NCI-H2081 treated with DMSO at 0.1 percent for 48 hours (cell line): Measurements from ENCODE around the gene FRG1.
"Not testable (repeated sequence)": the region's sequence is repeated elsewhere in the genome, so short reads cannot be mapped to it uniquely, and the experiment has no call there.

Experiments
- DNase-seq: peaks from one replicate; lab custom pipeline; 2025; lab: John Stamatoyannopoulos, UW

The FRG1 gene

GRCh38 chr4:189940178-189941004, at the start of gene FRG1:
TSS of gene FRG1 (plus strand) at chr4:189940872. CDS start at chr4:189941010, 138 bp downstream.
- no peak for DNase-seq

DNA sequence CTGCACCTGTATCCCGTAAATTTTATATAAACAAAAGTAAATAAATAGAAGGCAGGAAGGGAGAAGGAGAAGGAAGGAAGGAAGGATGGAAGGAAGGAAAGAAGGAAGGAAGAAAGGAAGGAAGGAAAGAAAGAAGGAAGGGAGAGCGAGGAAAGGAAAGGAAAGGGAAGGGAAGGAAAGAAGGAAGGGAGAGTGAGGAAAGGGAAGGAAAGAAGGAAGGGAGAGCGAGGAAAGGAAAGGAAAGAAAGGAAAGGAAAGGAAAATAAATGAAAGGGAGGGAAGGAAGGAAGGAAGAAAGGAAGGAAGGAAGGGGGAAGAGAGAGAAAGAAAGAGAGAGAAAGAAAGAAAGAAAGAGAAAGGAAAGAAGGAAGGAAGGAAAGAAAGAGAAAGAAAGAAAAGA, 43.0 kb upstream of the FRG1 start:
- no peak for DNase-seq

DNA sequence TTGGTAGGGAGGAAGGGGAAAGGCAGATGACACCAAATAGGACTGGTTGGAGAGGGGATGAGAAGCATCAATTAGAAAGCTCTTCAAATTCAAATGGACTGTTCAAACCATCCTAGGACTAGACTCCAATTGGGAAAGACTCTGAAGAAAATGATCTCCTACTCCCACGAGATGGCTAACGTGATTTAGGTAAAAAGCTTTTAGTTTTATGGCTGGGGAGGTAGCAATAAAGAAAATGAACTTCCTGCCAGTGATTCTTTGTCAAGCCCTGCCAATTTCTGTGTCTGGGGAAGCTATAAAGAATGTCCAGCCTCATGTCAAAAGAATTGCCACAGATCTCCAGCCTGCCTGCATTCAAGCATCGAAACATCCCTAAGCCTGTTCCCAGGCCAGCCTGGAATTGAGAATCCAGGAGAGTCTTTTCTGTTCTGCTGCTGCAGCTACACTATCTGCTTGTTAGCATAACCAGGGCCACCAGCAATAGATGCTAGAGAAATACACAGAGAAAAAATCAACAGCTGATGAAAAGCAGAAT, 41.1 kb upstream of the FRG1 start:
- DNase-seq = not testable (repeated sequence)

DNA sequence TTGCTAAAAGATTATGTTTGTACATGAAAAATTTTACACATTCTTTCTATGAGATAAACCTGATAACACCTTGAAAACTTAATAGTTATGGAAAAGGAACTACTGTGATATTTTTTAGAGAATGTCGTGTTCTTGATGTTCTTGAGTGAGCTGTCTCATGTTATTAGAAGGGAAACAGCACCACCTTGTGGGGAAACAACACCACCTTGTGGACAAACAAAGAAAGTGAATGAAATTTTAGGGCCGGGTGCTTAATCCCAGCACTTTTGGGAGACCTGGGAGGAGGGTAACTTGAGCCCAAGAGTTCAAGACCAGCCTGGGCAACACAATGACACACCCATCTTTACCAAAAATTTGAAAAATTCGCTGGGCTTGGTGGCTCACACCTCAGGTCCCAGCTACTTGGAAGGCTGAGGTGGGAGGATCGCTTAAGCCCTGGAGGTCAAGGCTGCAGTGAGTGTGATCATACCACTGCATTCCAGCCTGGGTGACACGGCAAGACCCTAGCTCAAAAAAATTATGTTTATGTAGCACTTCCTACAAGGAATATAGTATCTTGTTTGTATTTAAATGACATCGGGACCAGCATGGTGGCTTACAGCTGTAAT, 36.1 kb upstream of the FRG1 start:
- DNase-seq = not testable (repeated sequence)

DNA sequence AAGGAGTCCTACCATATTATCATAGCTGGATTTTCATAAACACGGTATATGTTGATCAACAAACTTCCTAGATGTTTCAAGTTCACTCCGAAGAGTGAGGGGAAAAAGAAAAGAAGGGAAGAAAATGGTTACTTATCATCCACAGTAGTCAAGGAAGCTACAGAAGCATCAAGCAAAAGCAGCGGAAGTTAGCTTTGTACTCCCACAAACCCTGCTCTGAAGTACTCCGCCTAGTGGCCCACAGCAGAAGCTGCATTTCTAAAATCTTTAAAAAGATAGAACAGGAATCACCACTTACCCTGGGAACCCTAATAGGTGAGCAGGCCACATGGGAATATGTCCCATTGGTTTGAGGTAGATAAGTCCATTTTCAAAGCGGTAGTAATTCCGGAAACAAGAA, 28.5 kb upstream of the FRG1 start:
- DNase-seq = no peak

- no peak for DNase-seq
These were observed 23.3 kb upstream of the FRG1 start for GRCh38 chr4:189917161-189917891.

DNA sequence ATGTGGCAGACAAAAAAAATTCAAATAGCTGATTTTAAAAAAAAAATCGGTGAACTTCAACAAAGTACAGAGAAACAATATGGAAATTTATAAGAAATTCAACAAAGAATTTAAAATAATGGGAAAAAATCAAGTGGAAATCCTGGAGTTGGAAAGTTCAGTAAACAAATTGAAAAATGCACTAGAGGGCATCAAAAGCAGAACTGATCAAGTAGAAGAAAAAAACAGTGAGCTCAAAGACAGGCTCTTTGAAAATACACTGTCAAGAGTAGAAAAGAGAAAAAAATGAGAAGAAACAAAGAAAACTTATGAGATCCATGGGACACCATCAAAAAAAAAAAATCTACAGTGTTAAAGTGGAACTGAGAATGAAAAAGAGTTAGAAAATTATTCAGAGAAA, 19.6 kb upstream of the FRG1 start:
- no peak for DNase-seq

DNA sequence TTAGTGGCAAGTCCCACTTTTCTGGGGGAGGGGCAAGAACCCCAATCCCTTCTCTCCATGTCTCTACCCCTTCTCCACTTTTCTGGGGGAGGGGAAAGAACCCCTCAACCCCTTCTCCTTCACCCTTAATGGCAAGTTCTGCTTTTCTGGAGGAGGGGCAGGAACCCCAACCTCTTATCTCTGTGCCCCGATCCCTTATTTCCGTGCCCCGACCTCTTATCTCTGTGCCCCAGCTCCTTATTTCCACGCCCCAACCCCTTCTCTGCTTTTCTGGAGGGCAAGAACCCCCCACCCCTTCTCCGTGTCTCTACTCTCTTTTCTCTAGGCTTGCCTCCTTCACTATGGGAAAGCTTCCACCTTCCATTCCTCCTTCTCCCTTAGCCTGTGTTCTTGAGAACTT, 13.9 kb upstream of the FRG1 start:
- DNase-seq = not testable (repeated sequence)

DNA sequence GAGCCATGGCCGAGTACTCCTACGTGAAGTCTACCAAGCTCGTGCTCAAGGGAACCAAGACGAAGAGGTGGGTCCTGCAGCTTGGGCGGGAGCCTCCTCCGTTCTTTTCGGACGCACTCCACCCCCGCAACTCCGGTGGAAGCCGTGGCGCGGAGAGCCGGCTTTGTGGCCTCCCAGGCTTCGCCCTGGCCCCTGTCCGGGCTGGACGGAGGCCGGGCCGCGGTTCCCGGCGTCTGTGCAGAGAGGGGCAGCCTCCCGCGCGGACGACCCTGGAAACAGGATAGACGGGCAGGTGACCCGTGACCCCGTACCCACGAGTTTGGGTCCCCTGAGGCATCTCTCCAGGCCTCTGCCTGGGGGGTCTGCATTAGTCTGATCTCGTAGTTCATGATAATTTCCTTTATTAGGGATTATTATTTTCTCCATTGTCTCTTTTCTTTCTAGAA, 356 bp downstream of the FRG1 start:
- no peak for DNase-seq

- not testable (repeated sequence) for DNase-seq
These were observed 1.7 kb downstream of the FRG1 start for GRCh38 chr4:189942412-189942811.

- not testable (repeated sequence) for DNase-seq
These were observed 3.4 kb downstream of the FRG1 start for GRCh38 chr4:189944077-189944476.

DNA sequence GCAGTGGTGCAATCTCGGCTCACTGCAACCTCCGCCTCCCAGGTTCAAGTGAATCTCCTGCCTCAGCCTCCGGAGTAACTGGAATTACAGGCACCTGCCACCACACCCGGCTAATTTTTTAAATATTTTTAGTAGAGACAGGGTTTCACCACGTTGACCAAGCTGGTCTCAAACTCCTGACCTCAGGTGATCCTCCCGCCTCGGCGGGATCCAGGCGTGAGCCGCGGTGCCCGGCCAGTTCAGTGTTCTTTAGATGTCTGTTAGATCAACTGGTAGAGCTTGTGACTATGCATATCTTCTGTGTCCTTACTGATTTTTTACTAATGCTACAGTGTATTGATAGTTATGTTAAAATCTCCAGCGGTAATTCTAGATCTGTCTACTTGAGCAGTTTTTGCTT, 6.2 kb downstream of the FRG1 start:
- not testable (repeated sequence) for DNase-seq

DNA sequence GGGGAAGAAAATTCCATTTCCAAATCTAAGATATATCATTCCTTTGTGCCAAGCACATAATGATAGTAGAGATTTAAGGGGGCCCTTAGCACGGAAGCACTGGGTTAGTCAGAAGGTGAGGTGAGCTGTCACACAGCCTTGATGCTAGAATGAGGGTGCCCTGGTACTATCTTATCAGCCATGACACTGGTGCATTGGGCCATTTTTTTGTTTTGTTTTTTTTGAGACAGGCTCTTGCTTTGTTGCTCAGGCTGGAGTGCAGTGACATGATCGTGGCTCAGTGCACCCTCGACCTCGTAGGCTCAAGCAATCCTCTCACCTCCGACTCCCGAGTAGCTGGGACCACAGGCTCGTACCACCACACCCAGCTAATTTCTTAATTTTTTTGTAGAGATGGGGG, 7.8 kb downstream of the FRG1 start:
- DNase-seq = not testable (repeated sequence)

DNA sequence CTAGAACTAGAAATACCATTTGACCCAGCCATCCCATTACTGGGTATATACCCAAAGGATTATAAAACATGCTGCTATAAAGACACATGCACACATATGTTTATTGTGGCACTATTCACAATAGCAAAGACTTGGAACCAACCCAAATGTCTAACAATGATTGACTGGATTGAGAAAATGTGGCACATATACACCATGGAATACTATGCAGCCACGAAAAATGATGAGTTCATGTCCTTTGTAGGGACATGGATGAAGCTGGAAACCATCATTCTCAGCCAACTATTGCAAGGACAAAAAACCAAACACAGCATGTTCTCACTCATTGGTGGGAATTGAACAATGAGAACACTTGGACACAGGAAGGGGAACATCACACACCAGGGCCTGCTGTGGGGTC, 28.6 kb downstream of the FRG1 start:
- DNase-seq = not testable (repeated sequence)

DNA sequence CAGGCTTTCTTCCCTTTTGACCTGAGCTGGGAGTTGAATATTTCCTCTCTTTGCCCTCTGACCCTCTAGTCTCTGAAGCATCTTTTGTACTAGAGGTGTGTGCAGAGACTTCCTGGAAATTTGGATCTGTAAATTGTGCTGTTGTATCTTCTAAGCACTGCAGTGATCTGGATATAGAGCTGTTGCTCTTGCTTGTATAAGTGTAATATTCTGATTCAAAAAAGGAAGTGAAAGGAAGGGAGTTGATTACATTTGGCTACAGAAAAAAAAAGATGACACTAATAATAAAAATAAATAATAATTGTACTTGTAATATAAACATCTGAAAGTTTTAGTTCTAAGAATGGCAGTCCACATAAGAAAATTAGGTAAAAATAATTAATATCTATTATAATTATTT, 33.0 kb downstream of the FRG1 start:
- no peak for DNase-seq

DNA sequence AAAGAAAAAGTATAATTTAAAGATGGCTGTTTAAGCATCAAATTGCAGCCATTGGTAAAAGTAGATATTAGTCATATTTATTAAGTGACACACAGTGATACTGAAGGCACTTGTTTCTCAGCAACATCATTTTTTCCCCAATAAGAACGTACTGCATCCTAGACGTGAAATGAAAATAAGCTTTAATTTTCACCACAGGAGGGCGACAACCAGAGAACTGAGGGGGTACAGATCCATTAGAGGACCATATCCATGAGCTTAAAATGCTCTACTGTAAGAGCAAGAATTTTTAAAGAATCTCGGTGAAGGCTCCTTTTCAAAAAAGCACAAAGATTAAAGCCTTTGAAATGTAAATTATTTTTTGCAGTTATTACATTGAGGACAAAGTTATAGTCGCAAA, 33.4 kb downstream of the FRG1 start:
- DNase-seq = no peak

DNA sequence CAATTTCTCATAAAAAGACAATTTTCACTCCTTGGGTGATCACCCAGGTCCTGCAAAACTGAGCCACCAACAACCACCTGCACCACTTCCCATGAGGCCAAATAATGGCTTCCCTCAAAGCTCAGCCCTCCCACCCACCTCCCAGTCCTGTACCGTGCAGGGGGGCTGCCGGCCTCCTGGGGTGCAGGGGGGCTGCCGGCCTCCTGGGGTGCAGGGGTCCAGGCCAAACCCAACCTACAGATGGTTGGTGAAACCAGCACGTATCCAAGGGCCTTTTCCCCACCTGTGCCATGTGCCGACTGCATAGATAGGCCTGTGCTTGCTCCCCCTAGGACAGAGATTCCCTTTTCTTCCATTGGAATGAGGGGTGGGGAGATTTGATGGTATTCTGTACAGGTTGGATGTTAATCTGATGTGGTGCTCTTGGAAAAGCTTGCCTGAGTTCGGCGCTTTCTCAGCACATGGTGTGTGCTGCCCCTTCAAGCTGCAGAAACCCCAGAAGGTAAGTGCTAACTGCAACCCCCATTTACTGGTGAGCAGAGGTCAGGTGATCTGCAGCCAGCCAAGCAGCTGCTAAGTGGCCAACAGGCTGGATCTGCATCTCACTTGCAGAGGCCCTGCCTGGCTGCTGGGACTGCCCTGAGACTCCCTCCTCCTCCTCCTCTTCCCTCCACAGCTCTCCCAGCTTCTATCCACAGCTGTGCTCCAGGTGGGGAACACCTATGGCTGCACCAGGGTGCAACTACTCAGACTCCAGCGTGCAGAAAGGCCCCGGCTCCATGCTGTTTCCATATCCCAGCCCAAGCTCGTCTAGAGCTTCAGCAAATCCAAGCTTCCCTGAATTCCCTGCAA, 38.8 kb downstream of the FRG1 start:
- DNase-seq = no peak

- DNase-seq = not testable (repeated sequence)
These were observed 39.6 kb downstream of the FRG1 start for GRCh38 chr4:189980292-189980691.

DNA sequence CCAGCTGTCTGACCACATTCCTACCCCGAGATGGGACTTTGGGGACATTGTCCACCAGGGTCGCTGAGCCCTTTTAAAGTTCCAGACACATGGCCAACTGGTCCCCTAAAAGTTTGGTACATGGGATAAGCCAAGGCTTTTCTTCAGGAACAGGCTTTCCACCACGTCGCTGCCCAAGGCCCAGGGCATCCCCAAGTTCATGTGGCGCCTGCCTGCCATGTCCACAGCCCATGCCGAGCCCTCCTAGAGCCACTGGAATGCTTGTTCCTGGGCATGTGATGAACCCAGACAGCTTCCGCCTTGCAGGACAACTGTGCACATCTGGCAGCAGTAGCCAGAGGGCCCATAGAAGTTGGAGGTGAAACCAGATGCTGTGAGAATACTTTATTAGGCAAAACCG, 41.3 kb downstream of the FRG1 start:
- no peak for DNase-seq

DNA sequence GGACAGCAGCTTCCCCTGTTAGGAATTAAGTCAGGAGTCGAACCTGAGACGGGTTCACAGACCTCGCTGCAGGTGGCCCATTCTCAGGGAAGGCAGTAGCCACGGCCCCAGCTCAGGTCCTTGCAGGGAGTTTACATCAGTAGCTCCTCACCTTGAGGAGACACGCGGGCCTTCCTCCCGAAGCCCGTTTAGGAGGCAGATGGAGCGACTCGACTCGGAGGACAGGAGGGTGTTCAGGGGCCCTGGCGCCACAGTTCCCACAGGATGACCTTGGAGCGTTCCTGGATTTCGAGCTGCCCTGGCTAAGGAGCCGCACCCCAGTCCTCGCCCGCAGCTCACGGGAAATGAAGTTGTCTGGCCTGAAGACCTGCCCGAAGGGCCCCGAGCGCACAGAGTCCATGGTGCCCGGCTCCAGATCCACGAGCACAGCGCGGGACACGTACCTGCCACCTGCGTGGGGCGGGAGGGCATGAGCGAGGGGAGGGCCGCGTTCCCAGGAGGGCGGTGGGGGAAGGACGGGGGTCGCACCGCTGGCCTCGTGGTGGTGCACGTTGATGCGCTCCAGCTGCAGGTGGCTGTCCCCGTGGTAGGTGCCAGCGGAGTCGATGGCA, 43.3 kb downstream of the FRG1 start:
- DNase-seq = not testable (repeated sequence)

DNA sequence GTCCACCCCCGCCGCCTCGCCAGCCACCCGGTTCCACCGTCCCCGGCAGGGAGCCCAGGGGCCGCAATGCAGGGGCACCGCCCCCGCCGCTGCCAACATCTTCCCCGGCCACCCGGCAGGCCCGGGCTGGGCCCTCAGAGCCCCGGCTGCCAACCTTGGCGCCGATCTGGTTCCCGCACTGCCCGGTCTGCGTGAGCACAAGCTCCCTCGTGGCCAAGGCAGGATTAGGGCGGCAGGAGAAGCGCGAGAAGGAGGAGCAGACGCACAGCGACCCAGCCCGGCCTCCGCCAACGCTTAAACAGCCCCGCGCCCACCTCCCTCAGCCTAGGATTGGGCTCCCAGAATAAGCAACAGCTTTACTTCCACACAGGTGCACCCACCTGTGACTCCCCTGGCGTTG, 44.0 kb downstream of the FRG1 start:
- DNase-seq = not testable (repeated sequence)
